ENCODE results near the gene DNAJB8.

GRCh38 chr3:128485282-128486204, 18.9 kb upstream of the DNAJB8 start:
- no peak for TF ChIP-seq CTCF (IDR thresholded peaks at IDR 0.05)
- no peak for TF ChIP-seq POLR2AphosphoS5 (IDR thresholded peaks at IDR 0.05)
